GM21737 (cell line): ENCODE results near the gene MAD1L1.

Source experiments
- ATAC-seq: cut with Tn5 transposase; IDR thresholded peaks from one replicate; pipeline ENCODE4 v1.9.1; 2021; ENCODE audit warnings: mild to moderate bottlenecking, moderate library complexity; ENCODE audit not compliant: unreplicated experiment

MAD1L1 gene

GRCh38 chr7:1965579-1966294 is 267.0 kb downstream of the MAD1L1 start:
- ATAC-seq = no peak

GRCh38 chr7:1964913-1965578 is 267.7 kb downstream of the MAD1L1 start:
- no peak for ATAC-seq

GRCh38 chr7:1964211-1964912 is 268.4 kb downstream of the MAD1L1 start:
- no peak for ATAC-seq

GRCh38 chr7:1963575-1963974 is 269.2 kb downstream of the MAD1L1 start:
- ATAC-seq = no peak

GRCh38 chr7:1961701-1962276 is 271.0 kb downstream of the MAD1L1 start:
- ATAC-seq = no peak

- ATAC-seq = no peak
Observed at GRCh38 chr7:1959305-1959704, 273.4 kb downstream of the MAD1L1 start.

GRCh38 chr7:1957471-1958225 is 275.1 kb downstream of the MAD1L1 start:
- ATAC-seq = no peak

- no peak for ATAC-seq
Observed at GRCh38 chr7:1956611-1957470, 275.9 kb downstream of the MAD1L1 start.

- no peak for ATAC-seq
Observed at GRCh38 chr7:1956141-1956540, 276.6 kb downstream of the MAD1L1 start.

GRCh38 chr7:1954366-1955004 is 278.3 kb downstream of the MAD1L1 start:
- no peak for ATAC-seq

GRCh38 chr7:1953199-1954190 is 279.2 kb downstream of the MAD1L1 start:
- ATAC-seq = no peak

- ATAC-seq = no peak
Observed at GRCh38 chr7:1952781-1953180, 280.0 kb downstream of the MAD1L1 start.

- ATAC-seq = no peak
Observed at GRCh38 chr7:1952169-1952760, 280.5 kb downstream of the MAD1L1 start.

GRCh38 chr7:1951600-1951999 is 281.1 kb downstream of the MAD1L1 start:
- no peak for ATAC-seq

- ATAC-seq = no peak
Observed at GRCh38 chr7:1951159-1951536, 281.6 kb downstream of the MAD1L1 start.

GRCh38 chr7:1950452-1951158 is 282.1 kb downstream of the MAD1L1 start:
- ATAC-seq = no peak

GRCh38 chr7:1950066-1950451 is 282.7 kb downstream of the MAD1L1 start:
- no peak for ATAC-seq
